Dedifferentiated amniotic fluid mesenchymal stem cell (primary cell): ENCODE results near the gene DNAH2.
A peak's percentile ranks its signal among the peaks of the same experiment; 100 is the strongest.

ENCODE experiments used
- DNase-seq: peaks from one replicate; pipeline ENCODE4 v3.0.0-alpha.2; 2016; ENCODE audit errors: extremely low spot score

DNAH2 gene

GRCh38 chr17:7721612-7722011 lies 4.1 kb downstream of the DNAH2 start:
- no peak for DNase-seq

DNA sequence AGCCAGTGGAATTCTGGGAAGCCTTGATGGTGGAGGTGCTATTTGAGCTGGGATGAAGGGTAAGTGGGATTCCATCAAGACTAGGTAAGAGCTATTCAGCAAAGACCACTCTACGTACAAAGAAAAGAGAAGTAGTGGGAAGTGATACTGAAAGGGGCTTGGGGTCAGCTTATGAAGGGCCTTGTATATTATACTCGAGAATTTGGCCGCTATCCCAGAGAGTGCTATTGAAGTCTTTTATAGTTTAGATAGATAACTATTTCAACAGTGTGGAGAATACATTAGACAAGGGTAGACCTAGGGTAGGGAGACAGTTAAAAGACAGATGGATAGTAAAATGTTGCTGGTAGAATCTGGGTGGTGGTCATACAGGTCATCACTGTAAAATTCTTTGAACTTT lies 10.3 kb downstream of the DNAH2 start:
- no peak for DNase-seq

- DNase-seq: no peak
These were observed 12.3 kb downstream of the DNAH2 start for GRCh38 chr17:7729816-7730215.

- DNase-seq: no peak
These were observed 15.5 kb downstream of the DNAH2 start for GRCh38 chr17:7732981-7733539.

- no peak for DNase-seq
These were observed 20.1 kb downstream of the DNAH2 start for GRCh38 chr17:7737601-7738000.

- DNase-seq: no peak
These were observed 22.2 kb downstream of the DNAH2 start for GRCh38 chr17:7739746-7740145.

GRCh38 chr17:7740481-7741001 lies 23.0 kb downstream of the DNAH2 start:
- DNase-seq: no peak

DNA sequence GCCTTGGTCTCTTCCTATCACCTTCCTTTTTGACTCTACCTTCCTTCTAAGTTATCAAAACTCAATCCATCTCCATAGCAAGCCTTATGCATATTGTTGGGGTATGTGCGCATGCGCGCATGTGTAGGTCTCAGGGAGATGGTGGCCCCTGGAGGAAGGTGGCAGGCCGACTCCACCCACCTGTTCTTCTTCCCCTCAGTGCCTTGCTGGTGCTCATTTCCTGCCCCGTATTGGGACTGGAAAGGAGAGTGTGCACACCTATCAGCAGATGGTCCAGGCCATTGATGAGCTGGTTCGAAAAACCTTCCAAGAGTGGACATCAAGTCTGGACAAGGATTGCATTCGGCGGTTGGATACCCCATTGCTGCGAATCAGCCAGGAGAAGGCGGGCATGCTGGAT lies 25.2 kb downstream of the DNAH2 start:
- no peak for DNase-seq

GRCh38 chr17:7744416-7744815 lies 26.9 kb downstream of the DNAH2 start:
- no peak for DNase-seq

- DNase-seq: peak; percentile 80
These were observed 28.4 kb downstream of the DNAH2 start for GRCh38 chr17:7745748-7746470.

DNA sequence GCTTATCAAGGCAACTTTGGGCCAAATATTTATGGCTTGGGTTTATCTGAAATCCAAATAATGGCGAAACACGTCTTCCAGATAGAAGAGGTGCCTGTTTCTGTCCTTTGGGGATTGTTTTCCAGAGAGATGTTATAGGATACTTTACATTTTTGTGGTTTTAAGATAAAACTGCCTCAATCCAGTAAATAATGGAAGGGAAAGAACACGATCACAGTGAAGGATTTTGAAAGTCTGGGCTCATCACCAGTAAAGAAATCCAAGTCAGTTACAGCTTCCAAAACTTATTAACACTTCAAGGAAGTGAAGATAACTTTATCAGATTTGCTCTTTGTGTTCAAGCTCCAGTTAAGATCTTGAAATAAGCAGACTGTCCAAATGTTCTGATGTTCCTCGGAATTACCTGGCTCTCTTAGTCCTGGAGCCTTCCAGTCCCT lies 30.1 kb downstream of the DNAH2 start:
- peak; percentile 30 for DNase-seq

- no peak for DNase-seq
These were observed 30.7 kb downstream of the DNAH2 start for GRCh38 chr17:7748076-7748775.

GRCh38 chr17:7750321-7750821 lies 32.8 kb downstream of the DNAH2 start:
- peak; percentile 47 for DNase-seq

DNA sequence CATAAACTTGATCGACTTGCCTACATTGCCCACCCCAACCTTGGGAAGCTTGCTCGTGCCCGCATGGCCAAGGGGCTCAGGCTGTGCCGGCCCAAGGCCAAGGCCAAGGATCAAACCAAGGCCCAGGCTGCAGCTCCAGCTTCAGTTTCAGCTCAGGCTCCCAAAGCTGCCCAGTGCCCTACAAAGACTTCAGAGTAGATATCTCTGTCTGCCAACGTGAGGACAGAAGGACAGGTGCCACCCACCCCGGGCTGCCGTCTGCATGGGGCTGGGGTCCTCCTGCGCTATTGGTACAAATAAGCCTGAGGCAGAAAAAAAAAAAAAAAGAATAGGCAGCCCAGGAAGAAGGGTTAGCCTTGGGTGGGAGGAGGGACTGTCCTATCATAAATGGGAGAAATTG lies 37.1 kb downstream of the DNAH2 start:
- DNase-seq: no peak

DNA sequence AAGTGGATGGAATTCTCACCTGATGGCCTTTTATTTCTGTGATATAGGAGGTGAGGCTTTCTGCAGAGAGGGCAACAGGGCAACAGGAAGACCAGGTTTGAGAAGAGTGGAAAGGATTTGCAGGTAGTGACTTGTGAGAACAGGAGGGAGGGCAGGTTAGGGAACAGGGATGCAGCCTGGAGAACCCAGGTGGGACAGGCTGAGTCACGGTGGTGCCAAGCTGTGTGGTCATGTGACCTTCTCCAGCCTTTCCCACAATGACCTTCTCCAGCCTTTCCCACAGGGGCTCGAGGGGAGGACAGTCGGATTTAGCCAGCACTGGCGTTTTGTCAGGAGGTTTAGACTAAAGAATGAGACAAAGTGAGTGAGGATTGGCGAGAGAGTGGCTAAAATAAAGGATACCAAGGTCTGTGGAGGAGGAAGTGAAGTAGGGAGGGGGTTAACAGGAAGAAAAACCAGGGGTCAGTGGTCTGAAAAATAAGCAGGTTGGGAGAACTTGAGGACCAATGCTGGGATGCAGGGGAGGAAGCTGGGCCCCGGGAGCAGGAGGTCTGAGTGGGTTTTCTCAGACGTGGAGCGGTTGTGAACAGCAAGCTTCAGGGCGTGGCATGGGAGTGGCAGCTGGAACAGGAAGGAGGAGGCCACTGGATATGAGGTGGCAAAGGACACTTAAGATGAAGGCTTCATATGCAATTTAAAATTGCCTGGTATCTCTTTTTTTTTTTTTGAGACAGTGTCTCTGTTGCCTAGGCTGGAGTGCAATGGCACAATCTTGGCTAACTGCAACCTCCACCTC lies 37.7 kb downstream of the DNAH2 start:
- no peak for DNase-seq

DNA sequence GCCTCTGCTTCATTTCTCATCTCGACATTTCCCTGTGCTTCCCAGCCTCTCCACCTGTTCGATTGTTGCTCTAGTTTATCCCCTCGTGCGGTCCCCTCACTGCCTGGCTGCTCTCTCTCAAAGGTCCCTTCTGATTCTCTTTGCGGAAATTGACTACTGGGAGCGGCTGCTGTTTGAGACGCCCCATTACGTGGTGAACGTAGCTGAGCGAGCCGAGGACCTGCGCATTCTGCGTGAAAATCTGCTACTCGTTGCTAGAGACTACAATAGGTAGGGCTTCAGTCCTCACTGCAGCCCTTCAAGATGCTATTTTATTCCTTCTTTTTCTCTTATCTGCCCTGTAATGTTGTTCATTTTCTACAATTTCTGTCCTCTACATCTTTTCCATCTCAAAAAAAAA lies 39.4 kb downstream of the DNAH2 start:
- DNase-seq: no peak

DNA sequence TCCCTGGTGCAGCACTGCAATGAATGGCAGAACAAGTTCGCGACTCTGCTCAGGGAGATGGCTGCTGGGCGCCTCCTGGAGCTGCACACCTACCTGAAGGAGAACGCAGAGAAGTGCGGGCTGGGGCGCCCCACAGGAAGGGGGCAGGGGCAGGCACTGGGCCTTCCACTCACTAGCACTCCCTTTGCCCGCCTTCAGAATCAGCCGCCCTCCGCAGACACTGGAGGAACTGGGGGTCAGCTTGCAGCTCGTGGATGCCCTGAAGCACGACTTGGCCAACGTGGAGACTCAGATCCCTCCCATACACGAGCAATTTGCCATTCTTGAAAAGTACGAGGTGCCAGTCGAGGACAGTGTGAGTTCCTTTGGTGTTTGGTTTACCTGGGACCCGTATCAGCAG lies 46.4 kb downstream of the DNAH2 start:
- DNase-seq: no peak

- DNase-seq: no peak
These were observed 49.5 kb downstream of the DNAH2 start for GRCh38 chr17:7767004-7767403.

DNA sequence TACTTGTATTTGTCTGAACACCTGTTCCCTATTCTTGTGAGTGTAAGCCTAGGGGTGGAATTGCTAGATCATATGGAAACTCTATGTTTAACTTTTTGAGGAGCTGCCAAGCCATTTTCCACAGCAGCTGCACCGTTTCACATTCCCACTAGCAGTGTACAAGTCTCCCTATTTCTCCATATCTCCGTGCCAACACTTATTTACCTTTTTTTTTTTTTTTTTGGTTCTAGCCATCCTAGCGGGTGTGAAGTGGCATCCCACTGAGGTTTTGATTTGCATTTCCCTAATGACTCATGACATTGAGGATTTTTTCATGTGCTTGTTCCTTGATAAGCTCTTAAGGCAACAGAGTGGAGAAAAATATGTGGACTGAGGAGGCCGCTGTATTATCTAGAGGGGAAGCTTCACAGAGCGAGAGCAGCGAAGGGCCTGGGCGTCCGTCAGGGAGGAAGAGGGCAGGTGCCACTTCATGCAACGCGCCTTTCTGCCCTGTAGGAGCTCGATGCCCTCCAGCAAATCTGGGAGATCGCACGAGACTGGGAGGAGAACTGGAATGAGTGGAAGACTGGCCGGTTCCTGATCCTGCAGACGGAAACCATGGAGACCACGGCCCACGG lies 50.0 kb downstream of the DNAH2 start:
- DNase-seq: no peak

- DNase-seq: no peak
These were observed 52.3 kb downstream of the DNAH2 start for GRCh38 chr17:7769854-7770253.

DNA sequence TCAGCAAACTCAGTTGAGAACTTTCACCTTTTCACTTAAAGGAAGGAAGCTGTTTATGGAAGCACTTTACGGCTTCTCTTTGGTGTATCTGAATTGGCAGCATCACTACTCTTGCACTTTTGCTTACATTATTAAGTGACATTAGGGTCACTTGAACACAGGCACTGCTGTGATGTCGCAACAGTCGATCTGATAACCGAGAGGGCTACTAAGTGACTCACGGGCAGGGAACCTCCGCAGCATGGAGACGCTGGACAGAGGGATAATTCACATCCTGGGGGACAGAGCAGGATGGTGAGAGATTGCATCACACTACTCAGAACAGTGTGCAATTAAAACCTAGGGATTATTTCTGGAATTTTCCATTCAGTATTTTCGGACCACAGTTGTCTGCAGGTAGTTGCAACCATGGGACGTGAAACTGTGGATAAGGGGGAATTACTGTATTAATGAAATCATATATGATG lies 56.5 kb downstream of the DNAH2 start:
- DNase-seq: no peak
